T-helper 1 cell treated with Interleukin-12 subunit alpha and Interleukin-12 subunit beta and Interleukin-4 antibody, amounts not matched to agents 30 μg/mL and 1 μg/mL, for 36 hours (primary cell): Measurements from ENCODE around the gene GSG1L.

Experiments used
- H3K27ac Mint-ChIP-seq: one replicate; pipeline ENCODE4 v1.8.0; 2021; ENCODE audit warnings: mild to moderate bottlenecking, mixed read lengths
- H3K27me3 Mint-ChIP-seq: one replicate; pipeline ENCODE4 v1.8.0; 2021; ENCODE audit warnings: low read depth, mixed read lengths
- H3K36me3 Mint-ChIP-seq: one replicate; pipeline ENCODE4 v1.8.0; 2021; ENCODE audit warnings: low read depth, mixed read lengths
- H3K4me1 Mint-ChIP-seq: one replicate; pipeline ENCODE4 v1.8.0; 2021; ENCODE audit warnings: low read depth, mixed read lengths
- H3K4me3 Mint-ChIP-seq: one replicate; pipeline ENCODE4 v1.8.0; 2021; ENCODE audit warnings: mild to moderate bottlenecking, moderate library complexity, mixed read lengths
- H3K9me3 Mint-ChIP-seq: one replicate; pipeline ENCODE4 v1.8.0; 2021; ENCODE audit warnings: mixed read lengths

Gene GSG1L

DNA sequence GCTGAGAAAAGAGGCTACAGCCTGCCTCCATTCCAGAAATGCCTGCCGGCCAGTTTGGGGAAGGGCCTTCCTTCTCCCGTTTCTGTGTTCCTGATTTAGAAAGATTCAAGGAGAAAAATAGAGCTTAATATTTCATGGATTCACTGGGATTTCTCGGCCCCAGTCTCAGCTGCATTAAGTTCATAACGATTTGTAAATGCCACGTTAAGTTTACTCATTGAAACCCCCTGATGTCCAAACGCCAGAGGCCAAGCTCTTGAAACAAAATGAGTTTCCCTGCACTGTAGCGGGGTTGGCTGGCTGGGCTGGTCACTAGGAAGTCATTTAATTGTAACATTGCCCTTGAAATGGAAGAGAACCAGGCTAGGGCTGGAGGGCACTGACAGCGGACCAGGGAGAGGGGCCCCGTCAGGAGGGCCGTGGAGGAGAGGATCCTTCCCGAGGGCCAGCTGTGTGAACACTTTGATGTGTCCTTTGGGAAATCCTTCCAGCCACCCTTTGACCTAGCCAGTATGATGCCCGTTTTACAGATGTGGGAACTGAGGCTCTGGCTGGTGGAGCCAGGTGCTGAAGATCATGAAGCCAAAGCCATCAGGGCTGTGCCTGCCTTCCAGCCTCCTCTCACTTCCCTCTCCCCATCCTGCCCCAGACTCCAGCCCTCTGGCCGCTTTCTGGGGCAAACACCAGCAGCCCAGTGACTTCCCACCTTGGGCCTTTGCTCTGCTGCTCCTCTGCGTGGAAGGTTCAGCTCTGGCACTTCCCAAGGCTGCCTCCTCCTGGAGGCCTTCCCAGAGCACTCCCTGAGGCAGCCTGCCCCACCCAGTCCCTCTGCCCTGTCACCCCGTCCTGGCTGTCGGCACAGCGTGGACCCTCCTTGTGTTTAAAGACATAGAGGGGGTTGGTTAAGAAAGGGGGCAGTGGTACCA, 293.0 kb downstream of the GSG1L start:
- H3K4me3 Mint-ChIP-seq, result no peak overlapping the region
- no peaks in the 10 kb centered on the region for H3K9me3 Mint-ChIP-seq
- no peak overlapping the region for H3K27ac Mint-ChIP-seq
- H3K27me3 Mint-ChIP-seq, result no peaks in the 10 kb centered on the region
- H3K36me3 Mint-ChIP-seq, result no peaks in the 10 kb centered on the region
- H3K4me1 Mint-ChIP-seq, result no peaks in the 10 kb centered on the region

DNA sequence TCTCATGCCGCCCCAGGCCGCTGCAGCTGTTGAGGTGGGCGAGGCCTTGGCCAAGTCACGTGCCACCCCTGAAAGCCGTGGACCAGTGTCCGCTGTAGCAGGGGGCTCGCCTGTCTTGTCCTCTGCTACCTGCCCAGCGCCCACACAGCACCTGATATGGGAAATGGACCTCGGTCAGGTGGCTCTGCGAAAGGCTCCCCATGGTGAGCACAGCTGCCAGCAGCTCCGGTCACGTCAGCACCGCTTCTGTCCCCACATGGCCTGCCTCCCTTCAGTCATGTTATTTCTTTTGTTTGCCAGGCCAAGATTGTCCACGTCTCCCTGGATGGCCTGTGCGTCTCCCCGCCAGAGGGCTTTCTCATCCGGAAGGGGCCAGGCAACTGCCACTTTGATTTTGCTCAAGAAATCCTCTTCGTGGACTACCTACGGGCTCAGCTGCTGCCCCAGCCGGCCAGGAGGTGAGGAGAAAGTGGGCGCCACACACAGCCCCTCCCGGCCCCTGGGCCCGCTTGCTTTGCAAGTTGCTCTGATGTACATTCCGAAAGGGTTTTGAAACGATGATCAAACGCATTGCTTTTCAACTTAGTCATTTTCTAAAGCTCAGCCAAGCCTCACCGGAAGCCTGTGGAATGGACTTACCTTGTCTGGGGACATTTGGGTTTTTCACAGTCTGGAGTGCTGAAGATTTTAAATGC, 293.8 kb downstream of the GSG1L start:
- Mint-ChIP-seq H3K9me3 (no peaks in the 10 kb centered on the region), H3K36me3 (no peaks in the 10 kb centered on the region), H3K27me3 (no peaks in the 10 kb centered on the region), H3K4me1 (no peaks in the 10 kb centered on the region), H3K4me3 (no peak overlapping the region), H3K27ac (no peak overlapping the region)

- no peaks in the 10 kb centered on the region for H3K27me3 Mint-ChIP-seq
- H3K9me3 Mint-ChIP-seq, result no peaks in the 10 kb centered on the region
- no peaks in the 10 kb centered on the region for H3K4me1 Mint-ChIP-seq
- no peak overlapping the region for H3K27ac Mint-ChIP-seq
- H3K36me3 Mint-ChIP-seq, result peaks cover 1% of the 10 kb centered on the region
- H3K4me3 Mint-ChIP-seq, result no peak overlapping the region
These were observed 294.8 kb downstream of the GSG1L start for GRCh38 chr16:27768651-27769272.

GRCh38 chr16:27767971-27768591, 295.4 kb downstream of the GSG1L start:
- H3K4me1 Mint-ChIP-seq, result no peaks in the 10 kb centered on the region
- H3K4me3 Mint-ChIP-seq, result no peak overlapping the region
- peaks cover 3% of the 10 kb centered on the region for H3K36me3 Mint-ChIP-seq
- no peaks in the 10 kb centered on the region for H3K9me3 Mint-ChIP-seq
- H3K27ac Mint-ChIP-seq, result no peak overlapping the region
- H3K27me3 Mint-ChIP-seq, result no peaks in the 10 kb centered on the region

DNA sequence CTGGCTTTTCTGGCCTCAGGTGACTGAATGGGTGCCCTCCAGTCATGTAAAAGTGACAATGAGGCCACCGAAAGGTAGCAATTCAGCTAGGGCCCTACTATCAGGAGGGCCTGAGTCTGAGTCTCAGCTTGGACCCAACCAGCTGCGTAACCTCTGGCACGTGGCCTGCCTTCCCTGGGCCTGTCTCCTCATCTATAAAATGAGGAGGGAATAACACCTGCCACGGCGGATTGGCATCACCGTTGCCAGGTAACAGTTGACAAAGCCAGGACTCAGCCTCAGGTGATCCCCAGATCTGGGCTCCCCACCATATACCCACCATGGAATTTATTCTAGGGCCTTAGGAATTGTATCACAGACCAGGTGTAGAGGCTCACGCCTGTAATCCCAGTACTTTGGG, 296.4 kb downstream of the GSG1L start:
- no peaks in the 10 kb centered on the region for H3K4me1 Mint-ChIP-seq
- no peaks in the 10 kb centered on the region for H3K27me3 Mint-ChIP-seq
- H3K9me3 Mint-ChIP-seq, result no peaks in the 10 kb centered on the region
- no peak overlapping the region for H3K27ac Mint-ChIP-seq
- peaks cover 3% of the 10 kb centered on the region for H3K36me3 Mint-ChIP-seq
- H3K4me3 Mint-ChIP-seq, result no peak overlapping the region

DNA sequence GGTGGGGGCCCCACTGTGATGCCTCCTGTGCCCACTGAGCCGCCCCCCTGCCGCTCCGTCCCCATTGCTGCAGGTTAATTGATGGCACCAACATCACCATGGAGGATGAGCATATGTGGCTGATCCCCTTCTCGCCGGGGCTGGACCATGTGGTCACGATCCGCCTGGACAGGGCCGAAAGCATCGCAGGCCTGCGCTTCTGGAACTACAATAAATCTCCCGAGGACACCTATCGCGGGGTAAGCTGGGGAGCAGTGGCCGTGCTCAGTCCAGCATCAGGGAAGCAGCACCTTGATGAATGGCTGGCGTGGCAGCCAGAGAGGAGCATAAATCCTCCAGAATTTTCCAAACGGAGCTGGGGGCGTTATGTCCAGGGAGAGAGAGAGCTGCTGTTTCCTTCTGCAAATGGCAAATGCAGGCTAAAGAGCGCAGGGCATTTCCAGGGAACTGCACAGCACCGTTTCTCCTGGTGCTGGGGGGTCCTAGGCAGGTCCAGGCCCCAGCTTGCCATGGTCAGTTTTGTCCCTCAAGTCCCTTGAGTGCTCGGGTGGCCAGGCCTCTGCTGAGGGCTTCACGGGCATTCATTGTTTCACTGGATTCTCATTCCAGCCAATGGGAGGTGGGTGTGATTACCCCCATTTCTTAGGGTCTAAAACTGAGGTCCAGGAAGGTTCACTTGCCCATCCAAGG, 297.1 kb downstream of the GSG1L start:
- peaks cover 5% of the 10 kb centered on the region for H3K36me3 Mint-ChIP-seq
- H3K27me3 Mint-ChIP-seq, result no peaks in the 10 kb centered on the region
- H3K27ac Mint-ChIP-seq, result no peak overlapping the region
- H3K9me3 Mint-ChIP-seq, result no peaks in the 10 kb centered on the region
- no peak overlapping the region for H3K4me3 Mint-ChIP-seq
- H3K4me1 Mint-ChIP-seq, result no peaks in the 10 kb centered on the region

GRCh38 chr16:27764869-27765675, 298.4 kb downstream of the GSG1L start:
- no peak overlapping the region for H3K27ac Mint-ChIP-seq
- H3K4me3 Mint-ChIP-seq, result no peak overlapping the region
- H3K27me3 Mint-ChIP-seq, result no peaks in the 10 kb centered on the region
- peaks cover 5% of the 10 kb centered on the region for H3K36me3 Mint-ChIP-seq
- no peaks in the 10 kb centered on the region for H3K4me1 Mint-ChIP-seq
- H3K9me3 Mint-ChIP-seq, result no peaks in the 10 kb centered on the region

GRCh38 chr16:27764427-27764826, 299.1 kb downstream of the GSG1L start:
- H3K9me3 Mint-ChIP-seq, result no peaks in the 10 kb centered on the region
- no peak overlapping the region for H3K27ac Mint-ChIP-seq
- H3K4me3 Mint-ChIP-seq, result no peak overlapping the region
- peaks cover 5% of the 10 kb centered on the region for H3K36me3 Mint-ChIP-seq
- no peaks in the 10 kb centered on the region for H3K27me3 Mint-ChIP-seq
- no peaks in the 10 kb centered on the region for H3K4me1 Mint-ChIP-seq

- Mint-ChIP-seq H3K27me3 (no peaks in the 10 kb centered on the region), H3K4me3 (no peak overlapping the region), H3K9me3 (no peaks in the 10 kb centered on the region), H3K36me3 (peaks cover 7% of the 10 kb centered on the region), H3K4me1 (no peaks in the 10 kb centered on the region), H3K27ac (no peak overlapping the region)
These were observed 301.1 kb downstream of the GSG1L start for GRCh38 chr16:27762441-27762840.

- H3K27ac Mint-ChIP-seq, result no peak overlapping the region
- H3K4me1 Mint-ChIP-seq, result no peaks in the 10 kb centered on the region
- H3K36me3 Mint-ChIP-seq, result peaks cover 7% of the 10 kb centered on the region
- H3K4me3 Mint-ChIP-seq, result no peak overlapping the region
- H3K27me3 Mint-ChIP-seq, result no peaks in the 10 kb centered on the region
- H3K9me3 Mint-ChIP-seq, result no peaks in the 10 kb centered on the region
These were observed 301.7 kb downstream of the GSG1L start for GRCh38 chr16:27761816-27762215.

GRCh38 chr16:27760789-27761176, 302.7 kb downstream of the GSG1L start:
- Mint-ChIP-seq H3K4me1 (no peaks in the 10 kb centered on the region), H3K4me3 (no peak overlapping the region), H3K27ac (no peak overlapping the region), H3K36me3 (peaks cover 7% of the 10 kb centered on the region), H3K9me3 (no peaks in the 10 kb centered on the region), H3K27me3 (no peaks in the 10 kb centered on the region)

- H3K27me3 Mint-ChIP-seq, result no peaks in the 10 kb centered on the region
- H3K9me3 Mint-ChIP-seq, result no peaks in the 10 kb centered on the region
- peaks cover 7% of the 10 kb centered on the region for H3K36me3 Mint-ChIP-seq
- no peak overlapping the region for H3K27ac Mint-ChIP-seq
- no peaks in the 10 kb centered on the region for H3K4me1 Mint-ChIP-seq
- H3K4me3 Mint-ChIP-seq, result no peak overlapping the region
These were observed 303.3 kb downstream of the GSG1L start for GRCh38 chr16:27759967-27760788.
